ENCODE results near the gene DNAH5.

Gene DNAH5

DNA sequence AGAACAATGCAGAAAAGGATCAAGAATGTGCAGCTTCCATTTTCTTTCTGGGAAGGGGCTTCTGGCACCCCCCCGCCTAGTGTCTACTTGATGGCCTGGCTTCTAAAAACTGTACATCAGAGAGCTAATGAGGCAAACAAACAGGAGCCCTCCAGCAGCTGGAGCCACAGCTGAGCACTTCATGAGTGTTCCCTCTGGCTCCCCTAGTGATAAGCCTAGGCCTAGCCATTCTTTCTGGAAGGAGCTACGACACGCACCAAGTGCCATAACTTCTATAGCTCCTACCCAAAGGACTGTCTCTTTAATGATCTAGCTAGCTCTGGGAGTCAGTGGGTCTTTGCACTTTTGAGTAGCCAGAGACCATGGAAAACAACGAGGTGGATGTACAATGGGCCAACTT, 66.1 kb downstream of the DNAH5 start:
- no peaks in the 10 kb centered on the region for H3K27me3 ChIP-seq
- H3K27ac ChIP-seq, result no peak overlapping the region
- no peaks in the 10 kb centered on the region for H3K9me3 ChIP-seq
- no peaks in the 10 kb centered on the region for H3K36me3 ChIP-seq
- no peak for TF ChIP-seq CTCF (IDR thresholded peaks at IDR 0.05)
- H3K4me3 ChIP-seq (ENCODE audit: low read depth in 1 of 2, low read length in 1 of 2), result no peak overlapping the region
- no peaks in the 10 kb centered on the region for H3K4me1 ChIP-seq (ENCODE audit: control insufficient read depth in 1 of 2, insufficient read depth in 1 of 2, low read depth in 1 of 2, low read length in 1 of 2)

- Histone ChIP-seq H3K27me3 (no peaks in the 10 kb centered on the region), H3K4me1 (ENCODE audit: control insufficient read depth in 1 of 2, insufficient read depth in 1 of 2, low read depth in 1 of 2, low read length in 1 of 2) (no peaks in the 10 kb centered on the region), H3K27ac (no peak overlapping the region), H3K4me3 (ENCODE audit: low read depth in 1 of 2, low read length in 1 of 2) (no peak overlapping the region), H3K36me3 (no peaks in the 10 kb centered on the region), H3K9me3 (no peaks in the 10 kb centered on the region)
- TF ChIP-seq CTCF (IDR thresholded peaks at IDR 0.05), result no peak
These were observed 77.7 kb downstream of the DNAH5 start for GRCh38 chr5:13866792-13867191.

DNA sequence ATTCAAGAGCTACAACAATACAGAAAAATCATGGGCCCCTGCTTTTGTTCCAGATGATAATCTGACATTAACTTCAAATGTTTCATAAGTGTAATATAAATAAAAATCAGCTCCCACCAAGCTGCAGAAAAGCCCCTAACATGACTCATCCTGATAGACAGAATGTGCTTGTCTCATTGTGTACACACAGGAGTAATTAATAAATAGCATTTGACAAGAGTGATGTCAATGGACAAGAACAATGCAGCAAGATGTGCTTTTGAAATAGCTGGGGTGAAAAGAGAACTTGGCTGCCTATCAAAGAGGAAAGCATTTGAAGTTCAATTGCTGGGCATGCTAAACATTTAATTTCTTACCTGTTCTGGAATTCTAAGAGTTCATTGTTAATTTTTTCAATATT, 79.2 kb downstream of the DNAH5 start:
- no peak overlapping the region for H3K27ac ChIP-seq
- H3K36me3 ChIP-seq, result no peaks in the 10 kb centered on the region
- no peaks in the 10 kb centered on the region for H3K4me1 ChIP-seq (ENCODE audit: control insufficient read depth in 1 of 2, insufficient read depth in 1 of 2, low read depth in 1 of 2, low read length in 1 of 2)
- H3K27me3 ChIP-seq, result no peaks in the 10 kb centered on the region
- no peak overlapping the region for H3K4me3 ChIP-seq (ENCODE audit: low read depth in 1 of 2, low read length in 1 of 2)
- no peak for TF ChIP-seq CTCF (IDR thresholded peaks at IDR 0.05)
- no peaks in the 10 kb centered on the region for H3K9me3 ChIP-seq

DNA sequence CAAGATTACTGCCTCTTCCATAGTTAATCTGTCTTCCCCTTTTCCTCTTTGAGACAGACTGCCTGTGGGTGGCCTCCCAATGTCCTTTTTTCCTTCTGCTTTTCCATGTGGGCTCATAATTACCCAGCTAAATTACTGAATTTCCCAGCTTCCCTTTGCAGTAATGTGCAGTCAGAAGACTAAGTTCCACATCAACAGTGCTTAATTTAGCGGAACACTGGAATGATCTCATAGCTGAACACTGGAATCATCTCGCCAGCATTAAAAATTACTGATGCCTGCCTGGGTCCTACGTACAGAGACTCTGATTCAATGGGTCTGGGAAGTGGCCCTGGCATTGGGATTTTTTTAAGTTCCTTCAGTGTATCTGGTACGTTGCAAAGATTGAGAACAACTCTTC, 84.3 kb downstream of the DNAH5 start:
- Histone ChIP-seq H3K9me3 (no peaks in the 10 kb centered on the region), H3K27ac (no peak overlapping the region), H3K36me3 (no peaks in the 10 kb centered on the region), H3K4me3 (ENCODE audit: low read depth in 1 of 2, low read length in 1 of 2) (no peak overlapping the region), H3K27me3 (no peaks in the 10 kb centered on the region), H3K4me1 (ENCODE audit: control insufficient read depth in 1 of 2, insufficient read depth in 1 of 2, low read depth in 1 of 2, low read length in 1 of 2) (no peaks in the 10 kb centered on the region)
- no peak for TF ChIP-seq CTCF (IDR thresholded peaks at IDR 0.05)

GRCh38 chr5:13859270-13860065, 85.0 kb downstream of the DNAH5 start:
- H3K9me3 ChIP-seq, result no peaks in the 10 kb centered on the region
- H3K4me1 ChIP-seq (ENCODE audit: control insufficient read depth in 1 of 2, insufficient read depth in 1 of 2, low read depth in 1 of 2, low read length in 1 of 2), result no peaks in the 10 kb centered on the region
- H3K4me3 ChIP-seq (ENCODE audit: low read depth in 1 of 2, low read length in 1 of 2), result no peak overlapping the region
- no peak overlapping the region for H3K27ac ChIP-seq
- no peaks in the 10 kb centered on the region for H3K27me3 ChIP-seq
- TF ChIP-seq CTCF (IDR thresholded peaks at IDR 0.05), result no peak
- no peaks in the 10 kb centered on the region for H3K36me3 ChIP-seq
